DND-41 (cell line): ENCODE data around the gene FSHR.

Experiments used
- ATAC-seq: fragments of 200-7000 bp; cut with Tn5 transposase; 3 replicates; pipeline ENCODE4 v1.9.1; 2021; ENCODE audit warnings: low read depth; ENCODE audit not compliant: insufficient read depth
- DNase-seq: peaks from one replicate; pipeline ENCODE4 v3.0.0-alpha.2; 2020
- H2AFZ ChIP-seq: 2 replicates; pipeline ENCODE4 v1.6.0; 2012; ENCODE audit warnings: low read depth, low read length
- H3K27ac ChIP-seq: 2 replicates; pipeline ENCODE4 v1.5.1; 2012; ENCODE audit warnings: low read length, inconsistent platforms
- H3K27me3 ChIP-seq: fragments of 200-600 bp; sonication (generic); 2 replicates; pipeline ENCODE4 v1.6.0; 2012; ENCODE audit warnings: low read length, mild to moderate bottlenecking, inconsistent platforms; ENCODE audit not compliant: insufficient read depth, poor library complexity
- H3K36me3 ChIP-seq: 2 replicates; pipeline ENCODE4 v1.5.1; 2012; ENCODE audit warnings: low read length, inconsistent platforms; ENCODE audit not compliant: insufficient read depth
- H3K4me1 ChIP-seq: 2 replicates; pipeline ENCODE4 v1.5.1; 2012; ENCODE audit warnings: mild to moderate bottlenecking, low read length; ENCODE audit not compliant: insufficient read depth
- H3K4me2 ChIP-seq: 2 replicates; pipeline ENCODE4 v1.6.0; 2012; ENCODE audit warnings: mild to moderate bottlenecking, moderate library complexity, low read length, inconsistent platforms; ENCODE audit not compliant: insufficient read depth
- H3K4me3 ChIP-seq, 2 experiments: fragments of 200-600 bp in 1 of 2; shearing (Covaris generic) in 1 of 2; 2 replicates each; pipeline ENCODE4 v1.5.1; 2012 to 2016; ENCODE audit warnings: inconsistent platforms in 2 of 2, low read length in 2 of 2, mild to moderate bottlenecking in 2 of 2, low read depth in 1 of 2, moderate library complexity in 1 of 2
- H3K79me2 ChIP-seq: 2 replicates; pipeline ENCODE4 v1.6.0; 2012; ENCODE audit warnings: low read length, inconsistent platforms; ENCODE audit not compliant: insufficient read depth
- H3K9ac ChIP-seq: 2 replicates; pipeline ENCODE4 v1.6.0; 2012; ENCODE audit warnings: low read depth, mild to moderate bottlenecking, inconsistent platforms, low read length, moderate library complexity
- H3K9me3 ChIP-seq: 2 replicates; pipeline ENCODE4 v1.5.1; 2012; ENCODE audit warnings: low read length, moderate library complexity, mild to moderate bottlenecking, inconsistent platforms; ENCODE audit not compliant: insufficient read depth, severe bottlenecking
- H4K20me1 ChIP-seq: 2 replicates; pipeline ENCODE4 v1.6.0; 2012; ENCODE audit warnings: low read length; ENCODE audit not compliant: insufficient read depth
- EZH2 ChIP-seq: IDR thresholded peaks from 3 replicates; pipeline ENCODE4 v1.6.1; 2012; ENCODE audit warnings: borderline replicate concordance, low read depth, mild to moderate bottlenecking, moderate library complexity, low read length, inconsistent platforms; ENCODE audit not compliant: severe bottlenecking
- TF ChIP-seq, protein P1 (sequence below): IDR thresholded peaks from 2 replicates; pipeline ENCODE4 v1.5.1; 2012; ENCODE audit warnings: borderline replicate concordance, low read length, moderate library complexity, mild to moderate bottlenecking; ENCODE audit not compliant: poor library complexity, severe bottlenecking; ENCODE audit errors: extremely low read depth

FSHR gene

DNA sequence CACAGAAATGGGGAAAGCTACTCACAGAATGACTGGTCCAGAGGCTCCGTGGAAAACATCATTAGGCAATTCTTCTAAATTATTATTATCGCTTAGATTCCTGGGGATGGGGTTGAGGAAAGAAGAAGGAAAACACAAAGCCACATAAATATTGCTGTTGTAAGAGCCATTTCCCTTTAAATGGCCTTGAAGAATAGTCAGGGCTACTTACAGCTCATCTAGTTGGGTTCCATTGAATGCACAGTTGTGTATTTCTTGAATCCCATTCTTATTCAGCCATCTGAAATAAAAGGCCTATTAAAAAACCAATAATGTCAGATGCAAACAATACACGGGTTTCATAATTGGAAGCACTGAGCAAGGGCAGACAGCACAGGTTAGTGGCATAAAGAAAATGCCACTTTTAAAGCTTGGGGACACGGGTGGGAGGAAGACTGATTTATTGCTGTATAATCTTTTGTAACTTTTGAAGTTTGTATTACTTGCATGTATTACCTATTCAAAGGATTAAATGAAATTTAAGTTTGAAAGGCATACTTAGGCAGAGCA lies 171.4 kb downstream of the FSHR start:
- Histone ChIP-seq H3K4me3 (no peak overlapping the region), H3K4me1 (no peaks in the 10 kb centered on the region), H3K27me3 (no peaks in the 10 kb centered on the region), H2AFZ (no peak overlapping the region), H3K36me3 (no peaks in the 10 kb centered on the region), H3K9ac (no peak overlapping the region), H3K4me2 (no peak overlapping the region), H4K20me1 (no peaks in the 10 kb centered on the region), H3K9me3 (no peaks in the 10 kb centered on the region), H3K79me2 (no peaks in the 10 kb centered on the region), H3K27ac (no peak overlapping the region)
- TF ChIP-seq, protein P1, sequence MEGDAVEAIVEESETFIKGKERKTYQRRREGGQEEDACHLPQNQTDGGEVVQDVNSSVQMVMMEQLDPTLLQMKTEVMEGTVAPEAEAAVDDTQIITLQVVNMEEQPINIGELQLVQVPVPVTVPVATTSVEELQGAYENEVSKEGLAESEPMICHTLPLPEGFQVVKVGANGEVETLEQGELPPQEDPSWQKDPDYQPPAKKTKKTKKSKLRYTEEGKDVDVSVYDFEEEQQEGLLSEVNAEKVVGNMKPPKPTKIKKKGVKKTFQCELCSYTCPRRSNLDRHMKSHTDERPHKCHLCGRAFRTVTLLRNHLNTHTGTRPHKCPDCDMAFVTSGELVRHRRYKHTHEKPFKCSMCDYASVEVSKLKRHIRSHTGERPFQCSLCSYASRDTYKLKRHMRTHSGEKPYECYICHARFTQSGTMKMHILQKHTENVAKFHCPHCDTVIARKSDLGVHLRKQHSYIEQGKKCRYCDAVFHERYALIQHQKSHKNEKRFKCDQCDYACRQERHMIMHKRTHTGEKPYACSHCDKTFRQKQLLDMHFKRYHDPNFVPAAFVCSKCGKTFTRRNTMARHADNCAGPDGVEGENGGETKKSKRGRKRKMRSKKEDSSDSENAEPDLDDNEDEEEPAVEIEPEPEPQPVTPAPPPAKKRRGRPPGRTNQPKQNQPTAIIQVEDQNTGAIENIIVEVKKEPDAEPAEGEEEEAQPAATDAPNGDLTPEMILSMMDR: no peak
- no peak for TF ChIP-seq EZH2
- DNase-seq (no peak), ATAC-seq (no peak)

DNA sequence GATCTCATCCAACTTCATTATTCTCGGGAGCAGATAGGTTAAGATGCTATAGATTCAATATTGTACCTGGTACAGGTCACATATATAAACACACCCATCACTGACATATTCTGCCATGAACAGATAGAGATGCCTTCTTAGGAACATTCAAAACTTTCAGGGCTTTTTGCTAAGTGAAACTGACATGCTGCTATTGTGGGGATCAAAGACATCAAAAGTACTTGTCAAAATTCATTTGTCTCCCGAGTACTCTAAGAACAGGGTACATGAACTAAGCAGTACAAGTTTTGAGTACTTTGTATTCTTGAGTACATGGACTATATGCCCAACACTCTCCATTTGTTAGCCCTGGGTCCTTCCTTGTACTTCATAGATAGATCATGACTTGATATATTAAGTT lies 173.5 kb downstream of the FSHR start:
- H3K4me3 ChIP-seq: no peak overlapping the region
- ATAC-seq (no peak), DNase-seq (no peak)
- no peaks in the 10 kb centered on the region for H4K20me1 ChIP-seq
- H2AFZ ChIP-seq: no peak overlapping the region
- H3K79me2 ChIP-seq: no peaks in the 10 kb centered on the region
- H3K36me3 ChIP-seq: no peaks in the 10 kb centered on the region
- no peak overlapping the region for H3K27ac ChIP-seq
- no peak overlapping the region for H3K9ac ChIP-seq
- H3K9me3 ChIP-seq: no peaks in the 10 kb centered on the region
- H3K4me1 ChIP-seq: no peaks in the 10 kb centered on the region
- TF ChIP-seq EZH2: no peak
- TF ChIP-seq, protein P1: no peak
- no peaks in the 10 kb centered on the region for H3K27me3 ChIP-seq
- H3K4me2 ChIP-seq: no peak overlapping the region

DNA sequence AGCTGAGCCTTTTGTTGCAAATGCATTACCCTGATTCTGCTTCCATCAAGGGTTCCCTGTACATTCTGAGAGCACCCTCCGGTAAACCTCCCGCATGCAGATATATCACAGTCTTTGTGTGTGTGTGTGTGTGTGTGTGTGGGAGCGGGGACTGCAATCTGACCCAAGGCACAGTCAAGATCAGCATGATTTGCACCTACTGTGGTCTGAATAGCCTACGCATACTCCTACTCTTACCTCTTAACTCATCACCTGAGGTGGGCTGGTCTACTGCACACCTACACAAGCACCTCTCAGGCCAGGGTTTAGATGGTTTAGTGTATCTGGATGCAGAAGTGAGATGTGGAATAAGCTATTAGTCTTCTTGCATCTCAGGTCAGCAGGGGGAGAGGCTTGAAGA lies 174.6 kb downstream of the FSHR start:
- no peak for DNase-seq
- Histone ChIP-seq H3K36me3 (no peaks in the 10 kb centered on the region), H3K4me1 (no peaks in the 10 kb centered on the region), H2AFZ (no peak overlapping the region), H3K4me2 (no peak overlapping the region), H3K27me3 (no peaks in the 10 kb centered on the region), H4K20me1 (no peaks in the 10 kb centered on the region), H3K9ac (no peak overlapping the region), H3K79me2 (no peaks in the 10 kb centered on the region), H3K9me3 (no peaks in the 10 kb centered on the region), H3K4me3 (no peak overlapping the region), H3K27ac (no peak overlapping the region)
- no peak for ATAC-seq
- TF ChIP-seq, protein P1: no peak
- TF ChIP-seq EZH2: no peak

DNA sequence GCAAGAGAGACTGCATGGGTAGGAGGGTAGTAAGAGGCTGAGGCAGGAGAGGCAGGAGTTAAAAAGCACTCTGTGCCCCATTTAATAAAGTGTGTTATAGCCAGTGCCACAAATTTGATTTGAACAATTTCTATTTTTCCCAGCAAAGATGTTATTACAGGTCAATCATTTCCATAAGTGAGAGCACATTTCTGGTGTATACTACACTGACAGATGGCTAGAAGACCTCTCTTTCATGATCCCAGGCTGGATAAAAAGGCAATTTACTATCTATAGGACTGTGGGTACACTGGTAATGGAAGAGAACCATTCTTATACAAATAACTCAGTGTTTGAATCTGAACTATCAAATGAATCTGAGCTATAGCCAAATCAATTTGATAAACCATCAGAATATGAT lies 176.2 kb downstream of the FSHR start:
- Histone ChIP-seq H3K79me2 (no peaks in the 10 kb centered on the region), H3K9ac (no peak overlapping the region), H3K4me2 (no peak overlapping the region), H3K36me3 (no peaks in the 10 kb centered on the region), H2AFZ (no peak overlapping the region), H3K9me3 (no peaks in the 10 kb centered on the region), H3K27ac (no peak overlapping the region), H3K4me3 (no peak overlapping the region), H3K4me1 (no peaks in the 10 kb centered on the region), H3K27me3 (no peaks in the 10 kb centered on the region), H4K20me1 (no peaks in the 10 kb centered on the region)
- no peak for DNase-seq
- no peak for ATAC-seq
- TF ChIP-seq EZH2: no peak
- TF ChIP-seq, protein P1: no peak
